ENCODE results near the gene COL1A1.

The COL1A1 gene

GRCh38 chr17:50212121-50212843 lies 10.9 kb upstream of the COL1A1 start:
- peaks cover 24% of the 10 kb centered on the region for H3K4me1 ChIP-seq (ENCODE audit: control insufficient read depth, low read depth, low read length)
- H3K27ac ChIP-seq (ENCODE audit: low read length), result no peak overlapping the region
- H3K9ac ChIP-seq (ENCODE audit: low read length), result no peak overlapping the region
- no peak overlapping the region for H3K4me3 ChIP-seq (ENCODE audit: low read length)
- H3K27me3 ChIP-seq (ENCODE audit: control insufficient read depth, insufficient read depth, low read length), result no peaks in the 10 kb centered on the region
- no peaks in the 10 kb centered on the region for H3K36me3 ChIP-seq (ENCODE audit: control insufficient read depth, low read depth, low read length)
- no peaks in the 10 kb centered on the region for H3K9me3 ChIP-seq (ENCODE audit: control insufficient read depth, low read depth, low read length)

GRCh38 chr17:50211249-50212120 lies 10.1 kb upstream of the COL1A1 start:
- Histone ChIP-seq H3K27me3 (ENCODE audit: control insufficient read depth, insufficient read depth, low read length) (no peaks in the 10 kb centered on the region), H3K4me1 (ENCODE audit: control insufficient read depth, low read depth, low read length) (peaks cover 27% of the 10 kb centered on the region), H3K9ac (ENCODE audit: low read length) (no peak overlapping the region), H3K4me3 (ENCODE audit: low read length) (no peak overlapping the region), H3K9me3 (ENCODE audit: control insufficient read depth, low read depth, low read length) (no peaks in the 10 kb centered on the region), H3K27ac (ENCODE audit: low read length) (no peak overlapping the region), H3K36me3 (ENCODE audit: control insufficient read depth, low read depth, low read length) (no peaks in the 10 kb centered on the region)

- H3K4me3 ChIP-seq (ENCODE audit: low read length), result no peak overlapping the region
- no peaks in the 10 kb centered on the region for H3K9me3 ChIP-seq (ENCODE audit: control insufficient read depth, low read depth, low read length)
- no peak overlapping the region for H3K27ac ChIP-seq (ENCODE audit: low read length)
- H3K4me1 ChIP-seq (ENCODE audit: control insufficient read depth, low read depth, low read length), result peaks cover 27% of the 10 kb centered on the region
- no peaks in the 10 kb centered on the region for H3K27me3 ChIP-seq (ENCODE audit: control insufficient read depth, insufficient read depth, low read length)
- no peaks in the 10 kb centered on the region for H3K36me3 ChIP-seq (ENCODE audit: control insufficient read depth, low read depth, low read length)
- H3K9ac ChIP-seq (ENCODE audit: low read length), result no peak overlapping the region
These were observed 9.1 kb upstream of the COL1A1 start for GRCh38 chr17:50210240-50211225.

- no peak overlapping the region for H3K4me3 ChIP-seq (ENCODE audit: low read length)
- no peak overlapping the region for H3K27ac ChIP-seq (ENCODE audit: low read length)
- no peaks in the 10 kb centered on the region for H3K36me3 ChIP-seq (ENCODE audit: control insufficient read depth, low read depth, low read length)
- H3K9me3 ChIP-seq (ENCODE audit: control insufficient read depth, low read depth, low read length), result no peaks in the 10 kb centered on the region
- H3K4me1 ChIP-seq (ENCODE audit: control insufficient read depth, low read depth, low read length), result peaks cover 27% of the 10 kb centered on the region
- no peak overlapping the region for H3K9ac ChIP-seq (ENCODE audit: low read length)
- no peaks in the 10 kb centered on the region for H3K27me3 ChIP-seq (ENCODE audit: control insufficient read depth, insufficient read depth, low read length)
These were observed 8.2 kb upstream of the COL1A1 start for GRCh38 chr17:50209472-50210239.

- Histone ChIP-seq H3K27me3 (ENCODE audit: control insufficient read depth, insufficient read depth, low read length) (no peaks in the 10 kb centered on the region), H3K9me3 (ENCODE audit: control insufficient read depth, low read depth, low read length) (no peaks in the 10 kb centered on the region), H3K4me3 (ENCODE audit: low read length) (no peak overlapping the region), H3K9ac (ENCODE audit: low read length) (no peak overlapping the region), H3K4me1 (ENCODE audit: control insufficient read depth, low read depth, low read length) (peaks cover 27% of the 10 kb centered on the region), H3K36me3 (ENCODE audit: control insufficient read depth, low read depth, low read length) (no peaks in the 10 kb centered on the region), H3K27ac (ENCODE audit: low read length) (no peak overlapping the region)
These were observed 7.7 kb upstream of the COL1A1 start for GRCh38 chr17:50209133-50209471.

- Histone ChIP-seq H3K27ac (ENCODE audit: low read length) (no peak overlapping the region), H3K9ac (ENCODE audit: low read length) (no peak overlapping the region)
These were observed 7.2 kb upstream of the COL1A1 start for GRCh38 chr17:50208611-50209061.

GRCh38 chr17:50207792-50208567 lies 6.5 kb upstream of the COL1A1 start:
- Histone ChIP-seq H3K4me1 (ENCODE audit: control insufficient read depth, low read depth, low read length) (peaks cover 23% of the 10 kb centered on the region), H3K4me3 (ENCODE audit: low read length) (no peak overlapping the region), H3K9ac (ENCODE audit: low read length) (no peak overlapping the region), H3K9me3 (ENCODE audit: control insufficient read depth, low read depth, low read length) (no peaks in the 10 kb centered on the region), H3K27me3 (ENCODE audit: control insufficient read depth, insufficient read depth, low read length) (peaks cover 4% of the 10 kb centered on the region), H3K27ac (ENCODE audit: low read length) (no peak overlapping the region), H3K36me3 (ENCODE audit: control insufficient read depth, low read depth, low read length) (no peaks in the 10 kb centered on the region)

More at GRCh38 chr17:50208611-50209061, 7.2 kb upstream of the COL1A1 start:
- peaks cover 27% of the 10 kb centered on the region for H3K4me1 ChIP-seq (ENCODE audit: control insufficient read depth, low read depth, low read length)
- H3K9me3 ChIP-seq (ENCODE audit: control insufficient read depth, low read depth, low read length), result no peaks in the 10 kb centered on the region
- H3K27me3 ChIP-seq (ENCODE audit: control insufficient read depth, insufficient read depth, low read length), result no peaks in the 10 kb centered on the region
- H3K4me3 ChIP-seq (ENCODE audit: low read length), result no peak overlapping the region
- no peaks in the 10 kb centered on the region for H3K36me3 ChIP-seq (ENCODE audit: control insufficient read depth, low read depth, low read length)

- no peaks in the 10 kb centered on the region for H3K36me3 ChIP-seq (ENCODE audit: control insufficient read depth, low read depth, low read length)
- H3K9ac ChIP-seq (ENCODE audit: low read length), result no peak overlapping the region
- H3K4me1 ChIP-seq (ENCODE audit: control insufficient read depth, low read depth, low read length), result peaks cover 23% of the 10 kb centered on the region
- H3K4me3 ChIP-seq (ENCODE audit: low read length), result no peak overlapping the region
- no peaks in the 10 kb centered on the region for H3K9me3 ChIP-seq (ENCODE audit: control insufficient read depth, low read depth, low read length)
- no peak overlapping the region for H3K27ac ChIP-seq (ENCODE audit: low read length)
- peaks cover 11% of the 10 kb centered on the region for H3K27me3 ChIP-seq (ENCODE audit: control insufficient read depth, insufficient read depth, low read length)
These were observed 5.9 kb upstream of the COL1A1 start for GRCh38 chr17:50207315-50207714.

GRCh38 chr17:50206604-50207293 lies 5.3 kb upstream of the COL1A1 start:
- Histone ChIP-seq H3K9ac (ENCODE audit: low read length) (no peak overlapping the region), H3K27me3 (ENCODE audit: control insufficient read depth, insufficient read depth, low read length) (peaks cover 16% of the 10 kb centered on the region), H3K4me1 (ENCODE audit: control insufficient read depth, low read depth, low read length) (peaks cover 23% of the 10 kb centered on the region)

More at GRCh38 chr17:50206604-50207293, 5.3 kb upstream of the COL1A1 start:
- no peak overlapping the region for H3K27ac ChIP-seq (ENCODE audit: low read length)
- H3K4me3 ChIP-seq (ENCODE audit: low read length), result no peak overlapping the region
- H3K9me3 ChIP-seq (ENCODE audit: control insufficient read depth, low read depth, low read length), result no peaks in the 10 kb centered on the region
- no peaks in the 10 kb centered on the region for H3K36me3 ChIP-seq (ENCODE audit: control insufficient read depth, low read depth, low read length)

Measured in iPS-18a (cell line).